Activated gamma-delta T cell (primary cell): ENCODE measurements around the gene SIVA1.
"Not testable (repeated sequence)": the region's sequence is repeated elsewhere in the genome, so short reads cannot be mapped to it uniquely, and the experiment has no call there.

Source experiments
- DNase-seq: peaks from one replicate; lab custom pipeline; 2025; lab: John Stamatoyannopoulos, UW

Gene SIVA1

GRCh38 chr14:104719343-104719742 is 33.6 kb upstream of the SIVA1 start:
- DNase-seq = no peak

DNA sequence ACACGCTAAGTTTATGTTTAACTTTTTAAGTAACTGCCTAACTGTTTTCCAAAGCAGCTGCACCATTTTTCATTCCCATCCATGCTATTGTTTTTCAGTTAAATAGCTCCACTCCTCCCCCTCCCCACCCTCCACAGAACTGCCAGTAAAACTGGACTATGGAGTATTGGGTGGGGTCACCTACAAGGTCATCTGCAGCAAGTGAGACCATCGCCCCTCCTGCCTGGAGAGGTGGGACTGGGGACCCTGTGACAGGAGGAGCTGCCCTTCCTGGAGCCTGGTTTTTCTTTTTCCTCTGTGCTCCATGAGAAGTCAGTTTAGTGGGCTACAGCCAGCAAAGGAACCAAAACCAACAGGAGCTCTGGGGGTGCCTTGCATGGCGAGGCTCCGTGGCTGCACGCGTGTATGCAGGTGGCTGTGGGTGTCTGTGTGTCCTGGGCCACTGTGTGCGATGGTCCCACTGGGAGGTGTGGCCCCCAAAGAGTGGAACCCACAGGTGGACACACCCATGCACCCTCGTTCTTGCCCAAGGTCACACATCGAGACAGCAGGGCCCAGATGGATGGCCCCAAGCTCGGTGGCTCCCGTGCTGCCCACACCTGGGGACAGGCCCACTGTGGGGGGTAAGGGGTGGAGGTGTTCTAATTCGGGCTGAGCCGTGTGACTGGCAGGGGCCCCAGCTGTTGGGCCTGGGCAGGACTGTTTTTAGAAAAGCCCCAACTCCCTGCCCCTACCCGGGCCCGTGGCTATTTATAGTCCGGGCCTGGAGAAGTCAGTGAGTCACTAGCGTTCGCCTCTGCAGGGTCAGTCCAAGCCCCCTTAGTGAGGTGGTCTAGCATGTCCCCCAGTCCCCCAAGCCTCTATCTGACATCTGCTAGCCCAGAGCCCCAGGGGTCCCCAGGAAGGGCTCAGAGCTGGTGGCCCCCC is 31.2 kb upstream of the SIVA1 start:
- DNase-seq = no peak

GRCh38 chr14:104722938-104723650 is 29.9 kb upstream of the SIVA1 start:
- no peak for DNase-seq

- DNase-seq = peak; percentile 42
Measured at GRCh38 chr14:104723651-104724406, 29.1 kb upstream of the SIVA1 start, which contains the start of gene ADSS1. Gene ADSS1, plus strand, starts transcription at chr14:104724229. Its CDS starts 42 bp downstream, at chr14:104724271.

DNA sequence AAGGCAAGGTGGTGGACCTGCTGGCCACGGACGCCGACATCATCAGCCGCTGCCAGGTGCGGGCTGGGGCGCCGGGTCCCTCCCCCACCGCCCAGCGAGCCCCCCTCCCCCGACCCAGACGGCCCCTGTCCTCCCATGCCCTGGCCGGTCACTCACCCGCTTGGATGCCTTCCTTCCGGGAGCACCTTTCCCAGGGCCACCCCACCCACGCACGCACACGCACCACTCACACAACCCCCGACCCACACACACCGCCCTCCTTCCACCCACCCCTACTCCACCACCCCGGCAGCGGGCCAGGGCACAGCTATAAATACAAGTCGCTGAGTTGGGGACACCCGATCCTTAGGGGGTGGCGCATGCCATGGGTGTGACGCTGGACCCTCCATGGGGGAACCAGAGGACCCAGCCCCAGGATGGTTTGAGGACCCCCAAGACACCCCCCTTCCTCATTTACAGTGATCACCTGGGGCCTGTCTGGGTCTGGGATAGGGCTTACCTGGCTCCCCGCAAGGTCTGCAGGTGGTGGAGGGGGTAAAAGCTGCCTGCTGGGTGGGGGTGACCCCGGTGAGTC is 28.5 kb upstream of the SIVA1 start:
- DNase-seq = no peak

DNA sequence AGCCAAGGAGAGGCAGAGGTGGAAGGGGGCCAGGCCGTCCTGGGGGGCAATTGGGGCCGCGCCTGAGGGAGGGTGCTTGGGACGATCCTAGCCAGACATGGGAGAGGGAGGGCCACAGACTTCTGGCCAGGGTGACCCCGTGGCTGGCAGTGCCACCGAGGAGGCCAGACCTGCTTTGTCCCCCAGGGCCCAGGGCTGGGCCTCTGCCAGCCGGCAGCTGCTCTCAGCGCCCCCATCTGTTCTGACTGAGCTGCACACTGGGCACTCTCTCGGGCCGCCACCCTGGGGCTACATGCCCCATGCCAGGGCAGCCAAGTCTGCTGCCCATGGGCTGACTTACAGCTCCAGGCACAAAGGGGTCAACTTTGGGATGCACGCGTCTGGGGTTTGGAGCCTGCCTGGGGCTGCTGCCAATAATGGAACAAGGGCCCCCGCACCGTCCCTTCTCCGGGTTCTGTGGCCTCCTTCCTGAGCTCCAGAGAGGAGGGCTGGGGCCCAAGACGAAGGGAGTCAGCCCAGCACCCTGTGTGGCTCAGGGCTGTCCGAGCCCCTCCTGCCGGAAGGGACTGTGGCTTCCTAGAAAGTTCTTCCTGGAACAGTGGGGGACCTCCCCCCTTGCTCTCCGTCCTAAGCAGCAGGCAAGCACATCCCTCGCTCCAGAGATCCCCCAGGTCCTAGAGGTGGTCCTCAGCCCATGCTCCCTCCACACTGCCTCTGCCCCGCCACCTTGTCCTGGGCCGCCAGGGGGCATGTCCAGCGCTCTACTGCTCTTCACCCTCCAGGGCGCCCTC is 27.8 kb upstream of the SIVA1 start:
- DNase-seq = no peak

DNA sequence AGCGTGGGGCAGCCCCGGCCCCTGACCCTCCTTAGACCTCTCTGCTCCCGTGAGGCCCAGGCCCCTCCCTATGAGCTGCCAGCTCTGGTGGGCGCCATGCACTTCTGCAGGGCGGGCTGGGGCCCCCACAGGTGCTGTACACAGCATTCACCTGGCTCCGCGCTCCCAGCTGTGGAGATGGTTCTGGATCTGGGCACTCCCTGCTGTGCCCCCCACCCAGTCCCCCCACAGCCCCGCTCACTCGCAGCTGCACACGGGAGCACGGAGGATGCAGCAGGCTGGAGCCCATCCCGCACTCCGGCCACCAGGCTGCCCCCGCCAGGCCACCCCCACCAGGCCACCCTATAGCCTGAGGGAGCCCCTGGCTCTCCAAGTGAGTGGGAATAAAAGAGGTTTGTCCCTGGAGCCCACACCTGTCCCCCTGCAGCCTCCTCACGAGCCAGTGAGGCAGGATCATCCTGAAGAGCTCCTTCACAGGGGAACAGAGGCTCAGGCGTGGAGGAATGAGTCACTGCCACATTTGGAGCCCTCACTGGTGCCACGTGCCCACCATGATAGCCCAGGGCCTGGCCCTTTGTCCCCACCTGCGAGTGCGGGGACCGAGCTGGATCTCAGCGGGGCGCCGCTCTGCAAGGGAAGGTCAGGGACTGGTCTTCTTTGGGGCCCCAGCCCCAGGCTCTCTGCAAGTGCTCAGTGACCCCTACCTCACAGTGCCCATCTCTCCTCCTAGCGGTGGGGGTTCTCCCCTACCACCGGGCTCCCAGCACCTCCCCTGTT is 27.0 kb upstream of the SIVA1 start:
- DNase-seq = no peak

- no peak for DNase-seq
Measured at GRCh38 chr14:104726600-104727451, 26.1 kb upstream of the SIVA1 start.

DNA sequence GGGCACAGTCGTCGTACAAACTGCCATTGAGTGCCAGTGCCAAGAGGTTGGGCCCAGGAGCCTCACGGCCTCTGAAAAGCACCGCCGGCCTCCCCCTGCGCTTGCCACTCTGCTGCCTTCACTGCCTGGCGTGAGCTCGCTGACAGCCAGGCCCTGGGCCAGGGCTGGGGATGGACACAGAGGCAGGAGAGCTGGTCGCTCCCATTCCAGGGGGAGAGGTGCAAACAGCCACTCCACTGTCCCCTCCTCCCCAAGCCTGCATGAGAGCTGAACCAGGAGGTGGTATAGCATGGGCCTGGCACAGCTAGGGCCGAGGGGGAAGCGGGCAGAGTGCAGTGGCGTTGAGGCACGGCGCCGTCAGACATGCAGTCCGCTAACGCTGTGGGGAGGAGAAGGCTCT is 24.3 kb upstream of the SIVA1 start:
- DNase-seq = no peak

GRCh38 chr14:104729176-104729834 is 23.6 kb upstream of the SIVA1 start:
- not testable (repeated sequence) for DNase-seq

DNA sequence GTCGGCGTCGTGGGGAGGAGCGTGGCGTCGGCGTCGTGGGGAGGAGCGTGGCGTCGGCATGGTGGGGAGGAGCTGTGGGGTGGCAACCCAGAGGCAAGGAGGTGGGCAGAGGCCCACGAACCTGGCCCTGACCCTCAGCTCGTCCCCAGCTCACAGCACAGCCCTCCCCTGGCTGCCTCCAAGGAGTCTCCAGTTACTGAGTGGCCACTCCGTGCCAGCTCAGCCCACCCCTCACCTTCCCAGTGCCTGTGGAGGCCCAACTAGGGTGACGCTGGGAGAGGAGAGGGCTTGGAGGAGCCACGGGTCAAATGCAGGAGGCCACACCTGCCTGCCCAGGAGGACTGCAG is 23.1 kb upstream of the SIVA1 start:
- DNase-seq = no peak

DNA sequence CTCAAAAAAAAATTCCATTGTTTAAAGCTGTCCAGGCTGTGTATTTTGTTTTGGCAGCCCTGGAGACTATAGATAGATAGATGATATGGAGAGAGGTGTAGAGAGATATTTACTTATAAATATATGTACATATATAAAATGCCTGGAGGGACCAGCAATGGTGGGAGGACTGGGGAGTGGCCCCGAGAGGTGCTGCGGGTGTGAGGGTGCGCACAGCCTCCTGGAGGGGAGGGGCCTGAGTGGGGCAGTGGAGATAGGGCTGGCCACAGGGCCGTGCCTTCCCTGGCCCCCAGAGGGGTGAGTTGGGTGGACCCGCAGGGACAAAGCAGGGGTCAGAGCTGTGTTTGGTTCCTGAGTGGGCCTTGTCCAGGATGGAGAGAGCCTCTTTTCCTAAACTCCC is 22.5 kb upstream of the SIVA1 start:
- DNase-seq = no peak

- no peak for DNase-seq
Measured at GRCh38 chr14:104731320-104732294, 21.3 kb upstream of the SIVA1 start.

DNA sequence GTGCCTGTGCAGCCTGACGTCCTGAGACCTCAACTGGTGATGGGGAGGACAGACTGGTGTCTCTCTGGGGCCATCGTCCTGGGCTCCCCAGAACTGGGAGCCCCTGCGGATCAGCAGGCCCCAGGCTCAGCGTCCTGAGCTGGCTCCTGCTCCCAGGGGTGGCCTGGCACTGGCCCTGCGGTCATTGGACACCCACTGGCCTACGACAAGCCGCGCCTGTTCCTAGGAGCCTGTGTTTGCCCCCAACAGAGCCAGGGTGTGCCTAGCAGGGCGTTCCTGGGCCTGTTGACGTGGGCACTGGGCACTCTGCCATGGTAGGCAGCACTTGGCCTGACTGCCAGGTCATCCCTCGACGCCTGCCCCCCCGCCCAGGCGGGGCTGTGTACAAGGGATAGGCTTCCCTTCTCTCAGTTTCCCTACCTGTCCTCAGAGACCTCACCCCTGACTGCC is 20.6 kb upstream of the SIVA1 start:
- no peak for DNase-seq

DNA sequence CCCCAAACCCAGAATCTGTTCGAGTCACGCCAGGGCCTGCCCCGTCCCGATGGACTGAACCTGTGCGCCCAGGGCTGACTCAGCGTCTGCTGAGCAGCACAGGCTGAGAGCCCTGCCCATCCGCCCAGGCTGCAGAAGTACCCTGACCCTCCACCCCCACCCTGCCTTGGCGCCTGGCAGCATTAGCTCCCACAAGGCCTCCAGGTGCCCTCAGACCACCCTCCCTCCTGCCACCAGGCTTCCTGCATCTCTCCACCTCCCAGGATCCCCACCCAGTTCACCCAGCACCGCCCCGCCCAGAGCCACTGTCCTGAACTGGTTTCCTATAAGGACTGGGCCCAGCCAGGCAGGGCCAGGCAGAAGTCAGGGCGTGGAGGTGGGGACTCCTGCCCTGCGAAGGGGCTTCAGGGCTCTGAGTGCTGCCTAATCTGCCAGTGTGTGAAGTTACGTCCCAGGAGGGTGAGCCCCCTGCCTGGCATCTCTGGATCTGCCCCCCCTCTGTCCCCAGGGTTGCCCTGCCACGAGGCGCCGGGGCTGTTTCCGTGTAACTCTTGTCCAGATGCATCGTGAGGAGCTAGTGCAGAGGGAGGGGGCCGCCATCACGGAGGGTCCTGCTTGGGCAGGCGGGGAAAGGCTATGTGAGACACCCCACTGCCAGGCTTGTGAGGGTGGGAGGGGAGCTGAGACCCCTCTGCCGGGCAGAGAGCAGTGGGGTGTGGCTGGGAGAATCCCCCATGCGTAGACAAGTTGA is 19.8 kb upstream of the SIVA1 start:
- DNase-seq = no peak

DNA sequence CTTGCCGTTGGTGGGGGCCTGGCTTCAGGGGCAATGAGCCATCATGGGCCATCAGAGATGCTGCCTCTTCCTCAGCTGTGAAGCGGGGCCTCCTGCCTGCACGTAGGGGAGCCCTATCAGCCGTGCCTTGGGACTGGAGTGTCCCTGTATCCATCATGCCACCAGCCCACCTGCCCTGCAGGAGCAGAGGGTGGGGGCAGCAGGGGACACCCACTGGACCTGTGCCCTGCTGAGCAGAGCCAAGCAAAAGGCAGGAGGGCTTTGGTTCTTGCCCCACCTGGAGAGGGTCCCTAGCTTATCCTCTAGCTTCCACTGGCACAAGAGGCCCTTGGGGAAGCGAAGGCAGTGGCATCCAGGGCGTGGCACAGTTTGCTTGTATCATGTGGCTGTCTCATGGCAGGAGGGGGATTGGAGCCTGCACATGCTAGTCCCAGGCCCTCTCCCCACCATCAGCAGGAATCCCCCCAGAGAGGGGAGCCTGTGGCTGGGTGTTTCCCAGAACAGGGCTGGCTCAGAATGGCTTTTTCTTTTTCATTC is 18.8 kb upstream of the SIVA1 start:
- no peak for DNase-seq

- no peak for DNase-seq
Measured at GRCh38 chr14:104734601-104734990, 18.4 kb upstream of the SIVA1 start.
